Ascending aorta (tissue), 2 donors: Measurements from ENCODE around the gene CPA1. TPM values are rescaled to one million over a fixed set of nuclear protein-coding genes. Genes with fewer than 3 reads are reported as not detected.

ENCODE experiments used
- DNase-seq, 2 donors: peaks; one replicate each; pipeline ENCODE4 v3.0.0-alpha.2; 2019; ENCODE audit warnings: low spot score in 2 of 2
- H3K27ac ChIP-seq, 2 donors: fragments of 200-600 bp; sonication (generic); one replicate each; pipeline ENCODE4 v1.5.1; 2016 to 2017; ENCODE audit warnings: mild to moderate bottlenecking in 1 of 2
- H3K27me3 ChIP-seq: fragments of 200-600 bp; sonication (generic); one replicate; pipeline ENCODE4 v1.5.1; 2017
- H3K36me3 ChIP-seq, 2 donors: fragments of 200-600 bp; sonication (generic); one replicate each; pipeline ENCODE4 v1.5.1; 2016
- H3K4me1 ChIP-seq, 2 donors: fragments of 200-600 bp; sonication (generic); one replicate each; pipeline ENCODE4 v1.5.1; 2016 to 2017; ENCODE audit warnings: mild to moderate bottlenecking in 1 of 2
- H3K4me3 ChIP-seq, 2 donors: fragments of 200-600 bp; sonication (generic); one replicate each; pipeline ENCODE4 v1.5.1; 2016 to 2017; ENCODE audit warnings: mild to moderate bottlenecking in 1 of 2
- H3K9me3 ChIP-seq, 2 donors: fragments of 200-600 bp; sonication (generic); one replicate each; pipeline ENCODE4 v1.5.1; 2016
- intact Hi-C: fragments of 100-400 bp; cut with DNase I; formaldehyde crosslinking; loops from one replicate; pipeline ENCODE4 v1.15.1; 2023
- total RNA-seq: library from RNA; depleted of rRNA; stranded (reverse); fragments of >200 nt; gene quantifications from one replicate; pipeline ENCODE4 v1.1.0, GENCODE V29; 2016
- TF ChIP-seq, protein P1 (sequence below), 3 experiments: fragments of 200-600 bp in 2 of 3; fragments of 450-650 bp in 1 of 3; sonication (generic) in 2 of 3; IDR thresholded peaks; one replicate each; pipeline ENCODE4 v1.5.1; 2016 to 2019; ENCODE audit warnings: antibody characterized with exemption in 3 of 3, mild to moderate bottlenecking in 1 of 3, moderate library complexity in 1 of 3

CPA1 gene
- total RNA-seq, 1 donor from 2014 or later: not detected

DNA sequence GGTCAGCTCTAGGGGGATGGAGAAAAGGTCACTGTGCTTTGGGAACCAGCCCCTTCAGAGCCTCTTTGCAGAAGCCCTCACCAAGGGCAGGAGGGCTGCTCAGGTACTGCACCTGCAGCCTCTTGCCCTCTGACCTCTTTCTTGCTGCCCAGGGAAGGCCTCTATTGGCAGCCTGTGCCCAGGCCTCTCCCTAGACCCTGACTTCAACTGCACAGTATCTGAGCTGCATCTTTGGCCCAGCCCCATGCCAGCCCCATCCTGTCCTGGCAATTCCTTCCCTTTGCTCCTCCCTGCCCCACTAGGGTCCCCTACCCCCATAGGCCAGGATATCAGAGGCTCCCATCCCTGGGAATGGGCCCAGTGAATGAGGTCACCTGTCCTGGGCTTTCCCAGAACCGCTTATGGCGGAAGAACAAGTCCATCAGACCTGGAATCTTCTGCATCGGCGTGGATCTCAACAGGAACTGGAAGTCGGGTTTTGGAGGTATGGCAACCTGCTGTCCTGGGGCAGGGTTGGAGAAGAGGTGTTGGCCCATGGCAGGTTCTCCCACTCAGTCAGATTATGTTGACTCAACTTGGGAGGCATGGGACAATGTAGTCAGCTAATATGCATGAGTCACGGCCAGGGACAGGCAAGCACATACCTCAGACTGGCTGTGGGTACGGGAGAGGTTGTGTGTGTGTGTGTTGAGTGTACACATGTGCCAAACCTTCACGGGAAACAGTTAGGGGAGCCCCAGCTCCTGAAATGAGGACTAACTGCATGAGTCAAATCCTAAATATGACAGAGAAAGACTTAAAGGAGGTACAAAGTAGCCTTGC, 17.1 kb upstream of the CPA1 start:
- intact Hi-C loops: loop anchor here (5.0 to 10.0 kb wide), 2 partner anchors 34 to 302 kb away; partner anchors contain the start of gene COPG2
- TF ChIP-seq, protein P1, sequence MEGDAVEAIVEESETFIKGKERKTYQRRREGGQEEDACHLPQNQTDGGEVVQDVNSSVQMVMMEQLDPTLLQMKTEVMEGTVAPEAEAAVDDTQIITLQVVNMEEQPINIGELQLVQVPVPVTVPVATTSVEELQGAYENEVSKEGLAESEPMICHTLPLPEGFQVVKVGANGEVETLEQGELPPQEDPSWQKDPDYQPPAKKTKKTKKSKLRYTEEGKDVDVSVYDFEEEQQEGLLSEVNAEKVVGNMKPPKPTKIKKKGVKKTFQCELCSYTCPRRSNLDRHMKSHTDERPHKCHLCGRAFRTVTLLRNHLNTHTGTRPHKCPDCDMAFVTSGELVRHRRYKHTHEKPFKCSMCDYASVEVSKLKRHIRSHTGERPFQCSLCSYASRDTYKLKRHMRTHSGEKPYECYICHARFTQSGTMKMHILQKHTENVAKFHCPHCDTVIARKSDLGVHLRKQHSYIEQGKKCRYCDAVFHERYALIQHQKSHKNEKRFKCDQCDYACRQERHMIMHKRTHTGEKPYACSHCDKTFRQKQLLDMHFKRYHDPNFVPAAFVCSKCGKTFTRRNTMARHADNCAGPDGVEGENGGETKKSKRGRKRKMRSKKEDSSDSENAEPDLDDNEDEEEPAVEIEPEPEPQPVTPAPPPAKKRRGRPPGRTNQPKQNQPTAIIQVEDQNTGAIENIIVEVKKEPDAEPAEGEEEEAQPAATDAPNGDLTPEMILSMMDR (IDR thresholded peaks at IDR 0.05): no peak
- no peak overlapping the region for H3K4me3 ChIP-seq
- peak overlapping the region; percentile 52 to 56 for H3K27ac ChIP-seq
- no peaks in the 10 kb centered on the region for H3K27me3 ChIP-seq
- H3K36me3 ChIP-seq: no peaks in the 10 kb centered on the region
- peak; percentile 41 to 87 for DNase-seq
- peaks cover 0 to 10% of the 10 kb centered on the region in 2 donors for H3K4me1 ChIP-seq
- peaks cover 0 to 5% of the 10 kb centered on the region in 2 donors for H3K9me3 ChIP-seq

GRCh38 chr7:130364451-130364850, 15.8 kb upstream of the CPA1 start:
- peak overlapping the region in 1 of 2 donors; percentile 52 for H3K27ac ChIP-seq
- peaks cover 0 to under 1% of the 10 kb centered on the region in 2 donors for H3K9me3 ChIP-seq
- H3K36me3 ChIP-seq: no peaks in the 10 kb centered on the region
- peaks cover 4 to 14% of the 10 kb centered on the region in 2 donors for H3K4me1 ChIP-seq
- intact Hi-C loops: loop anchor here (5.0 to 10.0 kb wide), 2 partner anchors 33 to 300 kb away; partner anchors contain the start of gene COPG2
- H3K27me3 ChIP-seq: no peaks in the 10 kb centered on the region
- H3K4me3 ChIP-seq: no peak overlapping the region
- TF ChIP-seq, protein P1 (IDR thresholded peaks at IDR 0.05): no peak
- DNase-seq: no peak

GRCh38 chr7:130365088-130365487, 15.2 kb upstream of the CPA1 start:
- Histone ChIP-seq H3K27ac (no peak overlapping the region), H3K27me3 (no peaks in the 10 kb centered on the region), H3K4me3 (no peak overlapping the region), H3K9me3 (no peaks in the 10 kb centered on the region), H3K4me1 (peaks cover 4 to 20% of the 10 kb centered on the region in 2 donors), H3K36me3 (no peaks in the 10 kb centered on the region)
- intact Hi-C loops: loop anchor here (10.0 kb wide), 1 partner anchor 300 kb away; the partner anchor contains the start of gene COPG2
- TF ChIP-seq, protein P1 (IDR thresholded peaks at IDR 0.05): no peak
- no peak for DNase-seq

DNA sequence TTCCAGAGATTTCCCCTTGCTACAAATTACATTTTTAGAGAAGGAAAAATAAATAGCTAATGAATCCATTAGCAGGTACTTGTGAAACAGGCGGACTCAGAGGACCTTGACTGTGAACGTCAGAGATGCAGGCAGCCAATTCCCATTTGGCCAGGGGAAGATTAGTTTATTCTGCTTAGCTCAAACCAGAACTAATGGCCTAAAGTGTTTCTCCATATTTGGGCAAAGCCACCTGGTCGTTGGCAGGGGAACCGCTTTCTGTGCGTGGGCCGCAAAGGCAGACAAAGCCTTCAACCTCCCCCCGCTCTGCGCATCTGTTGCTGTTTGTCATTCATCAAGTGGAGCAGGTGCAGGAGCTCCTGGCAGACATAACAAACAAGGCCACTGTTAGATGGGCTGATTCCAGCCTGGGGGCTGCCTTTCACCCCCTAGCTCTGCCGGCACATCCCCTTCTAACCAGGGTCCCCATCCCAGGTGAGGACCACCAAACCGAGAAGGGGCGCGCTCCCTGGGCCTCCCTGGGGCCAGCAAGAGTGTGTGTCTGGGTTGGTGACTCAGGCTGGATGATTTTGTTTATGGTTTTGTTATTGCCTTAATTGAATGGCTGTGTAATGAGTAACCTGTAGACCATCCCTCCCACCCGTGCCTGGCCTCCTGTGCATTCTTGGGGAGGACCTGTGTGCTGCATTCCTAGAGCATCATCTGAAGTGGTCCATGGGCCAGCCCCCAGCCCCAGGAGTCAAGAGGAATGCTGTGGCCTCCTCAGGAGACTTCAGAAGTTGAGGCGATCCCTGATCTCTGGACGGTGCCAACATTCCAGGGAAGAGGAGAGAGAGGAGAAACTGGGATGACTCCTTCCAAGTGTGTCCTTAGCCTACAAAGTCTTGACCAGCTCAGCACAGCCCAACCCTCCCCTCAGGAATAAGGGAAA, 14.5 kb upstream of the CPA1 start:
- no peak overlapping the region for H3K4me3 ChIP-seq
- no peak overlapping the region for H3K27ac ChIP-seq
- DNase-seq: no peak
- intact Hi-C loops: loop anchor here (10.0 kb wide), 1 partner anchor 299 kb away; the partner anchor contains the start of gene COPG2
- H3K4me1 ChIP-seq: peaks cover 5 to 27% of the 10 kb centered on the region in 2 donors
- H3K9me3 ChIP-seq: no peaks in the 10 kb centered on the region
- H3K36me3 ChIP-seq: no peaks in the 10 kb centered on the region
- TF ChIP-seq, protein P1 (IDR thresholded peaks at IDR 0.05): no peak
- no peaks in the 10 kb centered on the region for H3K27me3 ChIP-seq

DNA sequence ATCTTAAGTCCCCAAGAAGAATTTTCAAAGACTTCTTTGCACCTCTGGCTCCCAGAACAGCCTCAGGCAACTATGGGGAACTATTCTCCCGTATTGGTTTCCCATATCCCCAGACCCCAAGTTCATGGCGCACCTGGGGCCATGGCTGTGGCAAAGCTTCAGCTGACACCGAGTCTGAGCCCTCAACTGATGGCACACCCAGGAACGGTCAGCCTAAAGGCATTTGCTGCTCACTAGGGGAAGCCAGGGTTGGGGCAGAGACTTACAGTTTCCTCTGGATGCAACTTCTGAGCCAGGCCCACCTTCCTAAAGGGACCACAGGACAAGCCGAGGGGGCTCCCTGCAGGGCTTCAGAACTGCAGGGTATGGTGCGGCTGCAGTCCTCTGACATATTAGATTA, 13.7 kb upstream of the CPA1 start:
- Histone ChIP-seq H3K36me3 (no peaks in the 10 kb centered on the region), H3K27me3 (no peaks in the 10 kb centered on the region), H3K9me3 (no peaks in the 10 kb centered on the region), H3K4me1 (peaks cover 8 to 28% of the 10 kb centered on the region in 2 donors), H3K4me3 (no peak overlapping the region), H3K27ac (no peak overlapping the region)
- DNase-seq: peak in 1 of 2 donors; percentile 49
- intact Hi-C loops: loop anchor here (10.0 kb wide), 1 partner anchor 298 kb away; the partner anchor contains the start of gene COPG2
- TF ChIP-seq, protein P1 (IDR thresholded peaks at IDR 0.05): no peak
